Stimulated activated CD8-positive, alpha-beta memory T cell treated with anti-CD3 and anti-CD28 coated beads, Interleukin-15, amount 100 ng/mL, for 1 hour (primary cell): ENCODE data around the gene GINS1.
A peak's percentile ranks its signal among the peaks of the same experiment; 100 is the strongest.

ENCODE experiments used
- DNase-seq: peaks from one replicate; pipeline ENCODE4 v3.0.0-alpha.2; 2020; ENCODE audit warnings: low read depth

Gene GINS1

DNA sequence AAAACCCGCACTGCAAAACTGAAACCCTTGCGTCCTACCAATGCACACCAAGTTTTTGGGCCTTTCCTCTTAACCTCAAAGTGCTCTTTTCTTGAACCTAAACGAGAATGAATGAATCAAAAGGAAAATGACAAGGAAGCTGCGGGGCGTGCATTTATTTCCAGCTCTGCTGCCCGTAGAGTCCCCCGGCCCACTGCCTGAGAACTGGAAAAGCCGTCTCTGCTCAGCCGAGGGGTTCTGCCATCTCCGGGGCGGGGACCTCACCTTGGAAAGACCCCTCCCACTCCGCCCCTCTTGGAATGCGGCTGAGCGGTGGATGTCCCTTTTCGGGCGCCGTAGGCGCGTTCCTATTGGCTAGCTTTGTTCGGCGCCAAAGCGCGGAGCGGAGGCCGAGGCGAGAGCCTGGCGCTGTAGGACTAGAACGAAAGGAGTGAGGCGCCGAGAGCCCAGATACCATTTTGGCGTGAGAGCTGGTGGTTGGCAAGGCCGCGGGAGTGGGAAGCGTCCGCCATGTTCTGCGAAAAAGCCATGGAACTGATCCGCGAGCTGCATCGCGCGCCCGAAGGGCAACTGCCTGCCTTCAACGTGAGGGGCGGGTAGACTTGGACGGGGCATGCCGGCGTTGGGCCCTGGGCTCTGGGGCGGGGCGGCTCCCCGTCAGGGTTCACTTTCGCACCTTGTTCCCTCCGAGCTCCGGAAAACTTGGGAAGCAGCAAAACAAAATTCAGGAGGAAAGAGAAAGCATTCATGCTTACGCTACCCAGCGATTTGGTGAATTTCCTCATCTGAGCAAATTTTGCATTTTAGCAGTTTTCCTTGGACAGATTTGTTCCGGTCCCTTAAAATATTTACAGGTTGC lies at the start of gene GINS1:
GINS1 (plus strand) TSS at position 363 of the 859 bp plus-strand sequence; CDS start at position 511, 148 bp downstream.
- peak; percentile 48 for DNase-seq

DNA sequence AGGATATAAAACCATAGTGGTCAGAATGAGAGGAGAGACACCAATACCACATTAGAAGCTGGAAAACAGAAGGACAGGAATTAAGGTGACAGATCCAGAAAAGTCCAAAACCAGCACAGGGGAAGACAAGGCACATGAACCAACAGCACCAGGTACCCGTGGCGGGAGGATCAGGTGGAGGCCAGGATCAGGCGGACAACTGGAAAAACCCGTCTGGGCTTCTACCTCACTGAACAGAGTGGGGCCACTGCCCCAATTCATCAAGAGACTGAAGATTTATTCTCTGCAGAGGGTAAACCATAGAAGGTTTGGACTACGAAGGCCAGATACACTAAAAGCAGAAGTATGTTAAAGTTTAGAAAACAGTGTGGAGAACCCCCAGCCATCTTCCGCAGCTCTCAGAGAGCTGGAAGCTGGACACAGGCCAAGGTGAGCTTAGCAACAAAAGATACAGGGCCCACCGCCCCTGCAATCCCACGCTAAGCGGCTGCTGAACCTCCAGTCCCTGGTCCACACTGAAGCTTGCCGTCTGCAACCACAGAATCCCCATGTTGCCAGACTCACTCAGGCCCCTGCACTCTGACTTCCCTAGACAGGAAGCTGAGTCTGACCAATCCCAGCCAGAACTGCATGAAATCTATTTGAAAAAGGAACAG lies 46.7 kb upstream of the GINS1 start:
- DNase-seq = no peak

DNA sequence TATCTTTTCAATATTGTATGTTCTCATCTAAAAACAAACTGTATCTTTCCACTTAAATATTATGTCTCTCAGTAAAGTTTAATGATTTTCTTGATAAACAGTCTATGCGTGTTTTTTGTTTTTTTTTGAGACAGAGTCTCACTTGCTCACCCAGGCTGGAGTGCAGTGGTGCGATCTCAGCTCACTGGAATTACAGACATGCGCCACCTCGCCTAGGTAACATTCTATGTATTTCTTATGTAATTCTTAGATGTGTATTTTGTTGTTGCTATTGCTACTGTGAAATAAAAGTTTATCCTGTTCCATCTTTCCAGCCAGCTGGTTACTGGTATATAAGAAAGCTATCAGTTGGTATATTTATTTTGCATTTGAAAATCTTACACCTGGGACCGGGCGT lies 46.2 kb upstream of the GINS1 start:
- no peak for DNase-seq

DNA sequence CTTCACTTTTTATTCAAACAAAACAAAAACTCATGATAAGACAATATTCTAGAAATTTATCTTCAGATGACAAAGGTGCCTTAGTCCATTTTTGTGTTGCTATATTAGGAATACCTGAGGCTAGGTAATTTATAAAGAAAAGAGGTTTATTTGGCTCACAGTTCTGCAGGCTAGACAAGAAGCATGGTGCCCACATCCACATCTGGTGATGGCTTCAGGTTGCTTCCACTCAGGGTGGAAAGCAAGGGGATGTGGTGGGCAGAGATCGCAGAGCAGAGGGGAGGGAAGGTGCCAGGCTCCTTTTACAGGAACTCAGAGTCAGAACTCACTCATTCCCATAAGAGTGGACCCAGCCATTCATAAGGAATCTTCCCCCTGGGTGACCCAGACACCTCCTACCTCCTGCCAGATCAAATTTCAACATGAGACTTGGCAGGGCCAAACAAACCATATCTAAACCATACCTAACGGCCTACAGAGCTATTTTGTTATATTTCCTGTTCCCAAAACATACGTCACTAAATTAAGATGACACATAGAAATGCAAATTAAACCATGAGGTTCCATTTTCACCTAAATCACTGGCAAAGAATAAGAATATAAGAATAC lies 43.2 kb upstream of the GINS1 start:
- DNase-seq = no peak

DNA sequence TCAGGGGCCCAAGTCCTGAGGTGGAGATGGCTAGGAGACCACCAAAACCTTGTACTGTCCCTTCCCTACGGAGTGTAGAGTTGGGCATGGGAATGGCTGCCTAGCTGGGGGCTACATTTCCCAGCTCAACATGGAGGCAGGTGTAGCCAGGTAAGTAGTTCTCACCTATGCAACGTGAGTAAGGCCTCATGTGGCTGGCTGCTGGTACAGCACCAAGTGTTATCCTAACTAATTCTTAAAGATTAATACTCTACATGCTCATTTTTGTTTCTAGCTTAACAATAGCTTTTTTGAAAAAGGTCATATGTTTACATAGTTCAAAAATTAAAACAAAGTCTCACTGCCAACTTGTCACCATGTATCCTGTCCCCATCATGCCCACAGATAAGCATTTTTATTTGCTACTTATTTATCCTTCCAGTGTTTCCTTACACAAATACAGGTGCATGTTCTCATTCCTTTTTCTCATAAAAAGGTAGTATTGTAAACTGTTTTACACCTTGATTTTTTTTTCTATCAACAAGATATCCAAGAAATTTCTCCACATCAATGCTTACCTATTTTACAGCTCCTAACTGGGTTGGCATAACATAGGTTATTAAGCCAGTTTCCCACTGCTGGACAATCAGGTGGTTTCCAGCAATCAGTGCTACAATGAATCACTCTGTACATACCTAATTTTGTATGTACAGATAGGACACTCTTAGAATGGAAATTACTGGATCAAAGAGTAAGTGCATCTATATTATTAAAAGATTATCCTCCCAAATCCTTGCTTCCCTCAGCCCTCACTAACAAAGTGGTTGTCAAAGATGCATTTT lies 42.4 kb upstream of the GINS1 start:
- DNase-seq = no peak

DNA sequence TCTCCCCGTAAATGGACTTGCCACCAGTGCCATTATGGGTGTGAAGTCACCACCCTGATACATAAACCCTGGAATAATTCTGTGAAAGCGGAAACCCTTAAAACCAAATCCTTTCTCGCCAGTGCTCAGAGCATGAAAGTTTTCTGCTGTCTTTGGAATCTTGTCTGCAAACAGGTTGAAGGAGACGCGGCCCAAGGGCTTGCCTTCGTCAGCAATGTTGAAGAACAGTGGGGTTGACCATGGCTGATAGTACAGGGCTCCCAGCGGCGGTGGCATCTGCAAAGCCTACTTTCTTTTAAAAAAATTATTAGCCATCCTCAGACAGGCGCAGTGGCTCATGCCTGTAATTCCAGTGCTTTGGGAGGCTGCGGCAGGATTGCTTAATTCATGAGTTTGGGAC lies 38.9 kb upstream of the GINS1 start:
- no peak for DNase-seq

DNA sequence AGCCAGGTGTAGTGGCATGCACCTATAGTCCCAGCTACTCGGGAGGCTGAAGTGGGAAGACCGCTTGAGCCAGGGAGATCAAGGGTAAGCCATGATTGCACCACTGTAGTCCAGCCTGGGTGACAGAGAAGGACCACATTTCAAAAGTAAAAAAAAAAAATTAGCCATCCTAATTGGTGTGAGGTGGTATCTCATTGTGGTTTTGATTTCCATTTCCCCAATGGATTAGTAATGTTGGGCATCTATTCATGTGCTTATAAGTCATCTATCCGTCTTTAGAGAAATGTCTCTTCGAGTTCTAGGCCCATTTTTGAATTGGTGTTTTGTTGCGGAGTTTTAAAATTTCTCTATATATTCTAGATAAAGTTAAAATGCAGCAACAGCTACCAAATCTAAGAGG lies 38.5 kb upstream of the GINS1 start:
- no peak for DNase-seq

DNA sequence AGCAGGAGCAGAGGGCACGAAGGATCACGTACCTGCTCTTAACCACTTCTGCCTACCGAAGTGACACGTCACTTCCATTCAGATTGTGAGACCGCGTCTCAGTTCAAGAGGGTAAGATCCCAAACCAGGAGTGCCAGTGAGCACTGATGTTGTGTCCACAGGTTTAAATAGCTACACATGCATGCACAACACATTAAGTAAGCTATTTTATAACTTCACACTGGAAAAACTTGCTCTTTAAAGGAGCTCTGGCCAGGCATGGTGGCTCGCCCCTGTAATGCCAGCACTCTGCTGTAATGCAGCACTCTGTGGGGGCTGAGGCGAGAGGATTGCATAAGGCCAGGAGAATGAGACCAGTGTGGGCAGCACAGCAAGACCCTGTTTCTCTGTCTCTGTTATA lies 37.9 kb upstream of the GINS1 start:
- DNase-seq = no peak

DNA sequence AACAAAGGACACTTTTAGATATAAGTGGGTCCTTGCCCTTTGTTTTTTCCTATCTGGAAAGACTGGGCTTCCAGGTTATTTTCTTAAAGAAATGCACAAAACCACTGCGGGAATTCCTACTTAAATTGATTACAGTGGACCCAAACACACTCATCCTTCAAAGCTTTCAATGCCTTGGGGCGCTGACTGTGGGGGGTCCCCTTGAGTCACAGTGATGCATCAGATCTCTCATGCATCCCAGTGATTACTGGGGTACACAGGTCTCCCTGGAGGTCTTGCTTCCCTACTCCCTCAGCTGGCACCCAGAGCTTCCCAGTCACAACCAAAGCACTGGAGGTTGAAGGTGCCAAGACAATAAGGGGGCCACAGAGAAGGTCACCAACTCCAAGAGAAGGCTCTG lies 37.5 kb upstream of the GINS1 start:
- DNase-seq = no peak

DNA sequence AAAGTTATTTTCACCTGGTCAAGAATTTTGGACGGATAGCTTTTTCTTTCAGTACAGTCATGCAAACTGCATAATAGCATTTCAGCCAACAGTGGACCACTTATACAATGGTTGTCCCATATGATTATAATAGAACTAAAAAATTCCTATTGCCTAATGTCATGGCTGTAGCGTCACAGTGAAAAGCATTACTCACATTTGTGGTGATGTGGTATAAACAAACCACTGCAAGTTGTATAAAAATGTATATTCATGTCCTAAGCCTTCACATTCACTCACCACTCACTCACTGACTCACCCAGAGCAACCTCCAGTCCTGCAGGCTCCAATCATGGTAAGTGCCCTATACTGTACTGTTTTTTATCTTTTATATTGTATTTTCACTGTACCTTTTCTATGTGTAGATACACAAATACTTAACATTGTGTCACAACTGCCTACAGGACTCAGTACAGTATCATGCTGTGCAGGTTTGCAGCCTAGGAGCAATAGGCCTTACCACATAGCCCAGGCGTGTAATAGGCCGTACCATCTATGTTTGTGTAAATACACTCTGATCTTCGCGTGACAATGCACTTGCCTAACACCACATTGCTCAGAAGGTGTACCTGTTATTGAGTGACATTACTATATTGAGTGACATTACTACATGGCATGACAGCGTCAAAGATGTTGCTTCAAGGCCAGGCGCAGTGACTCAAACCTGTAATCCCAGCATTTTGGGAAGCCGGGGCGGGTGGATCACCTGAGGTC lies 34.7 kb upstream of the GINS1 start:
- no peak for DNase-seq

DNA sequence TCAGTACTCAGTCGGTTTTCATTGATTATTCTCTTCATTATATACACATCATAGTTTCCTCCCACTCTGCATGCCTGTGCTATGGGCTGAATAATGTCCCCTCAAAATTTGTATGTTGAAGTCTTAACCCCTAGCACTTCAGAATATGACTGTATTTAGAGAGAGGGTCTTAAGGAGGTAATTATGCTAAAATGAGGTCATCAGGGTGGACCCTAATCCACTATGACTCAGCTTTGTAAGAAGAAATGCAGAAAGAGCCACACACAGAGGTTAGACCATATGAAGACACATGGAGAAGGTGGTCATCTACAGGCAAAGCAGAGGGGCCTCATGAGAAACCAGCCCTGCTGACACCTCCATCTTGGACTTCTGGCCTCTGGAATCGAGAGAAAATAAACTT lies 32.6 kb upstream of the GINS1 start:
- no peak for DNase-seq

DNA sequence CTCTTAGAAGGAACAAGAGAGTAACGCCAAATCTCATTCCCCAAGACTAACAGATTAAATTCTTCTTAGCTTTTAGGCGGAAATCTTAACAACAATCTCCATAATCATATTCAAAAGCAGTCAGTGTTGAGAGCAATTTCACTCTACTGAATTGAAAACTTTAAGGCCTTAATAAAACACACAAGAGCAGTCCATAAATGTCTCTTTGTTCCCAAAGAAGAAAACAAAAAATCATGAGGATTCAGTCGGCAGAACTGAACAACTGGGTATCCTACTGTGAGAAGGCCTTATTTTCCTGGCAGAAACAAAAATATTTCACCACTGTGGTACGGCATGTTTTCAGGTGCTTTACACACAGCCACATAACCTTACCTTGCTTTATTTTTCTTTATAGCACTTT lies 31.2 kb upstream of the GINS1 start:
- no peak for DNase-seq

DNA sequence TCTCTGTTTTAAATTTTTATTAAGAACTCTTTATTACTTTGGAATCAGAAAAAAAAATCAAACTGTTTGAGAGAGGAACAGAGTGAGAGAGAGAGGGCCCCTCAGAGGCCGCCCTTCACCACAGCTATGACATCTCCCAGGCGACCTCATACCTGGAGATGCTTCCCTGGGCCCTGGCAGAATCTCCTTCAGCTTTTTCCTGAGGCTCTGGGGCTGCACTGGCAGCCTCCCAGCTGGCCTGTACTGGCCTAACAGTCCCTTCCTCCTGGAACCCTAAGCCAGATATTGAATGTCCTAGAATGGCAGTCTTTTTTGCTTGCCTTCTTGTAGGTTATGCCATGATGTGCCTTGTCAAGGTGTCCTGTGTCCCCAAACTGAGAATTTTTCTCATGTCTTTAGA lies 30.6 kb upstream of the GINS1 start:
- no peak for DNase-seq

DNA sequence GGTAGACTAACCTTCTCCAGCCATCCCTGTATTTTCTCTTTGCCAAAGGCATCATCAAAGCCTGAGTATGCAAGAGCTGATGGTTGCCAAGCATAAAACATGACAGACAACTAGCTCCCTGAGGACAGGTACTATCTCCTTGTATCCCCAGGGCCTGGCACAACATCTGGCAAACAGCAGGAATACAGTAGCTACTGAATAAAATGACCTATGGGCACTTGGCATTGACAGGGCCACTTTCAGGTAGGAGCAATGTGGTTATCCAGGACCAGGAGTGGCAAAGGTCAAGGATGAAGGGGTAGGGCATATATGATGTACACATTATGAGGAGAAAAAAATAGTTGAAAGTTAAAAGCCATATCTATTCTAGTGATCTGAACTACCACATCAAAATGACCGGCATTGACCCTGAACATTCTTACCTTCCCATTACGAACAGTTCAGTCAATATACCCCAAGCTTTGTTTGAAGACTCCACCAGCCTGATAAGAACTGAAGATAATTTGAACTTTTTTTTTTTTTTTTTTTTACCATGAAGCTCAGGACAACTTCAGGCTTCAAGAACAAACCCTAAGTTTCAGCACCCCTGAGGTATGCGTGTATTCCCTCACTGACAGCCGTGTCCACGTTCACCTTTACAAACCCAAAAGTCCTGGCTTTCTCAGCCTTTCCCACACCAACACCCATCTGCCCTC lies 29.1 kb upstream of the GINS1 start:
- DNase-seq = no peak

DNA sequence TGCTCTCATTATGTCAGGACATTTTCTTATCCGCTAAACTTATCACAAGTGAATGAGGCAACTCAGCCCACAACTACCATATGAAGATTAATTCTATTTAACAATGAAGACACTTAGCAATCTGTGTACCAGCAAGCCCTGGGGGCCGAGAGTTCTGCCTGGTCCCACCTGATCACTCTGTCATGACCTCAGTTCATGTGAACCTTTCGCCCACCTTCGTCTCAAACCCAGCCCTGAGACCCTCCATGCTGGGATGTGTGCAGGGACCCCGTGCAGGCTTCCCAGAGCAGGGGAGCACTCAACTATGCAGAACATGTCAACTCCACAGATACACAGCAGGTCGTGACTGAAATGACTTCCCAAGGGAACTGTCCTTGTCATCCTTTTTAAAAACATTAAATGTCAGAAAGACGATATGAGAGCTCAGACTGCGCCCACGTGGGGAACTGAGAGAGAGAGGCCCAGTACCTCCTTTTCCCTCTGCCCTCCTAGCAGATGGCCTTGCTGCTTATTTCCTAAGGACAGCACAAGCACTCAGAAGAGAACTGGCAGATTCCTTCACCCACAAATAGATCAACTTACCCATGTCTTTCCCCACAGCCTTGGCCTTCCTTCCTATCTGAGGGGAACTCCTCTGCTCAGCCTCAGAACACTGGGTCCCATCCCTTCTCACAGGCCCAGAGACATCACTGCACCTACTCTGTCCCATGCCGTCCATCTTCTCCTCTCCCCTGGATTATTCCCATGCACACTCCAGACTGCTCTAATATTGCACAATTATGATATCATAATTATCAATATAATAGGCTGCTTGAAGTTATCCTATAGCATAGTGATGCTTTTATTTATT lies 28.4 kb upstream of the GINS1 start:
- no peak for DNase-seq

DNA sequence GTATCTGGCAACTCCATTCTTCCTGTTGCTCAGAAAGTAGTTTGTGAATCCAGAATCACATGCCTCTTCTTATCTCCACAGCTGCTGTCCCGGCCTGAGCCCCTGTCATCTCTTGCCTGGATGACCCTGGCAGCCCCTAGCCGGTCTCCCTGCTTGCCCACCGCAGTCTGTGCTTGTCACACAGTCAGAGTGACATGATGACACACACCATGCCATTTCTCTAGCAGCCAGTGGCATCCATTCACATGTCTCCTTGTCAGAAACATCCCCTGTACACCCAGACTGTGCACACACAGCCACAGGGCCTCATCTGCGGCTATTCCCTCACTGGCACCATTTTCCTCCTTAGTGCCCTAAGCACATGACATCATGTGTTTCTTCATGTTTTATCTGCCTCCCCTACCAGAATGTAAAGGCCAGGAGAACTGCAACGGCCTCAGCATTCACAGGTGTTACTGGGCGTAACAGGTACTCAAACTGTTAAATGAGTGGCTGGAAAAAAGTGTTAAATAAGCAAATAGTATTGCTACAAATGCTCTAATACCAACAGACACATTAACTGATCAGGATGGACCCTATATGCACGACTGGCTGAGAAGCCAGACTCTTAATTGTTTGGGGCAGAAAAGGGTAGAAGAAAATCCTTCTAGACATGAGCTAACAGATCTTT lies 26.4 kb upstream of the GINS1 start:
- no peak for DNase-seq

DNA sequence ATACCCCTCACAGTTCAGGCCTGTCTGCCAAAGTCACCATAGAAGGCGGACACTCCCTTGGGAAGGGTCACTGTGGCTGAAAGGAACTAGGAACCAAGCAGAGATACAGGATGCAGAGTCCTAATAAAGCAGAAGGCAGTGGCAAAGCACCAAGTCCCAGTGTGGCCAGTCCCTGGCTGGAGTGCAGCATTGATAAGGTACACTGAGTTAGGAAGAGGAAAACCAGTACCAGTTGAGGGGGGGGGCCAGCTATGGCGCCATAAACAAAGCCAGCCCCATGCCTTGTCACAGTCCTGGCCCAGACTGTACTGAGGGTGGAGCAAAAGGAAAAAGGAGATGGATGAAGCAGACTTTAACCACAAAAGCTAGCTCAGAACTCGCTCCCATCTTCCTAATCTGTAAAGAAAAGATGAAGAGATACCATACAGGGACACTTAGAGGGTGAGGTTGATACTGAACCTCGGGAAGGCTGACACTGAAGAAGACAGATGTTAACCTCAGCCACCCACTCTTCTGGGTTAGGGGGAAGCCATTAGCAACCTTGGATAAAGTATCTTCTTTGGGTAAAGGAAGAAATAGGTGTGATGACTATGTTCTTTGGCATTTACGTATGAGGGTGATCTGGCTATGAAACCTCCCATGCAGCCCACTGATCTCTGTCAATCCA lies 24.6 kb upstream of the GINS1 start:
- no peak for DNase-seq

DNA sequence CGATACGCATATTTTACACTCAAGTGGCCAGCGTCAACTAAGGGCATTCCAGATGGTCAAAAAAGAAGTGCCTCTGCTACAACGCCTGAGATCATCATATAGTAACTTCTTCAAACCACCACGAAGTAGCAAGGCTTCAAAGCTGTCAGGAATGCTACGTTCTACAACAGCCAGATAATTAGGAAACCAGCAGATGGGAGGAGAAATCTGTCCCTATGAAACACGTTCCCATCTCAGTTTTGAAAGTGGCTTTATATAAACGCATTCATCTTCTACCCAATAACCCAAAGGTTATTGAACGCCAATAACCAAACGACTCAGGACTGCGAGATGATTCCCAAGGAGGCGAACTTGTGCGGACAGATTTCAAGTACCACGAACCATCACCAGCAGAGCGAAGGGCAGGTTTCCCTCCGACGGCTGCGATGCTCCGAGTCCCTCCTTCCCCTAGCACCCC lies 18.0 kb upstream of the GINS1 start:
- no peak for DNase-seq
